GM12874 (cell line): ENCODE results near the gene KCNQ1.

Source experiments
- TF ChIP-seq, protein P1 (sequence below): IDR thresholded peaks from 2 replicates; pipeline ENCODE4 v1.5.1; 2011; ENCODE audit warnings: low read depth, mild to moderate bottlenecking, control low read depth, low read length, moderate library complexity; ENCODE audit not compliant: insufficient read depth

Gene KCNQ1

DNA sequence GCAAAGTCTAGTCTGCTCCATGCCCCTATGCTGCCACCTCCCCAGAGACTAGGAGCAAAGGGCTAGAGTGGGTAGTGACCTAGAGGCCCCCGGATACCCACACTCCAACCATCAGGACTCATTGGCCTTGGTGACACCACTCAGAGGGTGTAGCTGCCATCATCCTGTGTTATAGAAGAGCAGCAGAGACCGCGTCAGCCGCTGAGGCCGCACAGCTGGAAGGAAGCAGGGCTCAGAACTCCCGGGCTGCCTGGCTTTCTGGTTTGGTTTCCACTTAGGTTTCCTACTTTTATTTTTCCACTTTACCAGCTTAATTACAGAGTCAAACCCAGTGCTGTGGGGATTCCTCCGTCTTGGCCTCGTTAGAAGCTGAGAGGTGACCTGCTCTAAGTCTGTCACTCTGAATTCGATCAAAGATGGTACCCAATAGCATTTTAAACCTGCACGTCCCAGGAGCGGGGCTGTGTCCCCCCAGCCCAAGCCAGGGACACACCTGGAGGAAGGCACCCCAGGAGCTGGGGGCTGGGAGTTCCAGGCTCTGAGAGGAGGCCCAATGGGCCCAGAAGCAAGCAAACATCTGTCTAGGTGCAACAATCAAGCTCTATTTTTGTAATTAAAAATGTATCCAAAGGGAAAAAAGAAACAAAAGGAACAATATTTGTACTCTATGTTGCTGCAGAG lies 442.8 kb downstream of the KCNQ1 start:
- TF ChIP-seq, protein P1, sequence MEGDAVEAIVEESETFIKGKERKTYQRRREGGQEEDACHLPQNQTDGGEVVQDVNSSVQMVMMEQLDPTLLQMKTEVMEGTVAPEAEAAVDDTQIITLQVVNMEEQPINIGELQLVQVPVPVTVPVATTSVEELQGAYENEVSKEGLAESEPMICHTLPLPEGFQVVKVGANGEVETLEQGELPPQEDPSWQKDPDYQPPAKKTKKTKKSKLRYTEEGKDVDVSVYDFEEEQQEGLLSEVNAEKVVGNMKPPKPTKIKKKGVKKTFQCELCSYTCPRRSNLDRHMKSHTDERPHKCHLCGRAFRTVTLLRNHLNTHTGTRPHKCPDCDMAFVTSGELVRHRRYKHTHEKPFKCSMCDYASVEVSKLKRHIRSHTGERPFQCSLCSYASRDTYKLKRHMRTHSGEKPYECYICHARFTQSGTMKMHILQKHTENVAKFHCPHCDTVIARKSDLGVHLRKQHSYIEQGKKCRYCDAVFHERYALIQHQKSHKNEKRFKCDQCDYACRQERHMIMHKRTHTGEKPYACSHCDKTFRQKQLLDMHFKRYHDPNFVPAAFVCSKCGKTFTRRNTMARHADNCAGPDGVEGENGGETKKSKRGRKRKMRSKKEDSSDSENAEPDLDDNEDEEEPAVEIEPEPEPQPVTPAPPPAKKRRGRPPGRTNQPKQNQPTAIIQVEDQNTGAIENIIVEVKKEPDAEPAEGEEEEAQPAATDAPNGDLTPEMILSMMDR, result no peak

DNA sequence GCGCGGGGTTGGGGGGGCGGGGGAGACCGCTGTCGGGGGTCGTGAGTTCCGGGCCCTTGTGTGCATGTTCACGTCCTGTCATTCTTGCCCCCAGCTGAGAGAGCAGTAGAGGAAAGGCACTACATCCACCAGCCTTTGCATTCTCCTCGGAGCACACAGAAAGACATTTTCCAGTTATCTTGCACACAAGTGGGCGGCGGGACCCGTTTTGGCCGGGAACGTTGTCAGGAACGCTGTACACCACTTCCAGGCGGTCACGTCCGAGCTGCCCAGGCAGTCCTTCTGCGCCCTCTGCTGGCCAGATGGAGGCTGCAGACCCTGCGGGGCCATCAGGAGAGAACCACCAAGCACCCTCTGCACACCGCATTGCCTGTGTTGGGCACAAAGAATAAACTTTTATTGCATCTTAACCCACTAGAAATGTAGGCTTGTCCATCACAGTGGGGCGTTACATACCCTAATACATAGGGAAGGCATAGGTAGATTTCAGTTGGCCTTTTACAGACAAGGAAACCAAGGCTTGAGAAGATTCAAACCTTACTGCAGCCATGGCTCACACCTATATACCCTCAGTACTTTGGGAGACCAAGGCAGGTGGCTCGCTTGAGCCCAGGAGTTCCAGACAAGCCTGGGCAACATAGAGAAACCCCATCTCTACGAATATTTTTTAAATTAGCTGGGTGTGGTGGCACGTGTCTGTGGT lies 443.6 kb downstream of the KCNQ1 start:
- TF ChIP-seq, protein P1, result peak; percentile 99

DNA sequence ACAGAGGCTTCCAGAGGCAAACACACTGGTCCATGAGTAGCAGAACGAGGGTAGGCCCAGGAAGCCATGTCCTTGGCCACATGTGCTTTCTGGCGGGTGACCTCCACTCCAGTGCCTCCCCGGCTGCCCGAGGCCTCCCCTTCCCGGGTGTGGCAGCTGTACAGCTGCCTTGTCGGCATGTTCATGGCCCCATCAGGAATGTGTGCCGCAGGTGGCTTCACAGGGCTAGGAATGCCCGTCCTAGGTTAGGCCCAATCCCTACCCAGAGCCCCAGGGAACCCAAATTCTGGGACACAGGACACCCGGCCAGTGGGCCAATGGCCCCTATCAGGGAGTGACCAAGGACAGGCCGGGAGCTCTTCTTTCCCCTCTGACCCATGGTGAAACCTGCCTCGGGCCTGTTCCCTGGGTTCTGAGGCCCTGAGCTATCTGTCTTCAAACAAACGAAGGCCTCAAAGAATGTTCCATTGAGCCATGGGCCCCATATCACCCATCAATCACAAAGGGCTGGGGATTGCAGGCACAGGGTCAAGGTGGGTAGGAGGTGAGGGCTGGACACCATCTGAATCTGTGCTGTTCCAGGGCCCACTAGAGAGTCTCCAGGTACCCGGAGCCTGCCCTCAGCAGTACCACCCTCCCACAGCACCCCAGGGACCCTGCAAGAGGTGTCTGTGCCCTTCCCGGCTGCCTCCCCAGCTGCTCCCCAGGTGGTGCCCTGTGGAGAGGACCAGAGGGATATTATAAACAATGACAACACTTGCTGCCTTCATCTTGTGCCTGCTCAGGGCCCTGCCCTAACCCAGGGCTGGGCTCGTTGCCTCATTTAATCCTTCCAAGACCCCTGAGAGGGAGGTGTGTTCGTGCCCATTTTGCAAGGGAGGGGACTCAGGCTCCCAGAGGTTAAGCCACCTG lies 444.8 kb downstream of the KCNQ1 start:
- TF ChIP-seq, protein P1, result no peak

DNA sequence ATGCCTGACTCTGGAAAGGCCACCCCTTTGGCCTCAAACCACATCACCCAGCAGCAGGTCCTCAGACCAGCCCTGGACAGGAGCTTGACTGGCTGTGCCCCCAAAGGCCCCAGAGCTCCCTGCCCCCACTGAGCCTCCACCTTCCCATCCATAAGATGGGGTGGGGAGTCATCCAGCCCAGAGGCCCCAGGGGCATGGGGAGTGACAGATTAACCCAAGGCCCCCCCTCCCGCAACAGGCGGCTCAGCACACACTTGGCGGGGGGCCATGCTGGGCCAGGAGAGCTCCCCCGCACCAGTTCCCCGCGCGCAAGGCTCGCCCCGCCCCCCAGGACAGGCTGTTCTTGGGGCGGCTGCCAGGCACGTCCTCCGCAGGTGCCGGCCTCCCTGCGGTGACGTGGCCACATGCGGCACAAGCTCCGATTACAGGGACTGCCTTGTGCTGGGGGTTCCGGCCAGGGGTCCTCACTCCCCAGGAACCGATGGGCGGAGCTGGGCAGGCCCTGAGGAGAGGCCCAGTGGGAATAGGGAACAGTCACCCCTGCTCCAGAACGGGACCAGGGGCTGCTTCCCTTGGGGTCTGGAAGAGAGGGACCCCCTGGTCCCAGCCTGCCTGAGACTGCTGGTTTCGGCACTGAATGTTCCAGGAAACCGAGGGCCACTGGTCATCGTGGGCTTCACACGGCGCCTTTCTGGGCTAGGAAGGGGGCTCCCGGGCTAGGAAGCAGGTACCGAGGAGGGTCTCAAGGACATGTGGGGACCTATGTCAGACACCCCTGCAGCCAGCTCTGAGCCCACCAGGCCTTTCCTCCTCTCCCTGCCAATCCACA lies 445.9 kb downstream of the KCNQ1 start:
- TF ChIP-seq, protein P1, result no peak

DNA sequence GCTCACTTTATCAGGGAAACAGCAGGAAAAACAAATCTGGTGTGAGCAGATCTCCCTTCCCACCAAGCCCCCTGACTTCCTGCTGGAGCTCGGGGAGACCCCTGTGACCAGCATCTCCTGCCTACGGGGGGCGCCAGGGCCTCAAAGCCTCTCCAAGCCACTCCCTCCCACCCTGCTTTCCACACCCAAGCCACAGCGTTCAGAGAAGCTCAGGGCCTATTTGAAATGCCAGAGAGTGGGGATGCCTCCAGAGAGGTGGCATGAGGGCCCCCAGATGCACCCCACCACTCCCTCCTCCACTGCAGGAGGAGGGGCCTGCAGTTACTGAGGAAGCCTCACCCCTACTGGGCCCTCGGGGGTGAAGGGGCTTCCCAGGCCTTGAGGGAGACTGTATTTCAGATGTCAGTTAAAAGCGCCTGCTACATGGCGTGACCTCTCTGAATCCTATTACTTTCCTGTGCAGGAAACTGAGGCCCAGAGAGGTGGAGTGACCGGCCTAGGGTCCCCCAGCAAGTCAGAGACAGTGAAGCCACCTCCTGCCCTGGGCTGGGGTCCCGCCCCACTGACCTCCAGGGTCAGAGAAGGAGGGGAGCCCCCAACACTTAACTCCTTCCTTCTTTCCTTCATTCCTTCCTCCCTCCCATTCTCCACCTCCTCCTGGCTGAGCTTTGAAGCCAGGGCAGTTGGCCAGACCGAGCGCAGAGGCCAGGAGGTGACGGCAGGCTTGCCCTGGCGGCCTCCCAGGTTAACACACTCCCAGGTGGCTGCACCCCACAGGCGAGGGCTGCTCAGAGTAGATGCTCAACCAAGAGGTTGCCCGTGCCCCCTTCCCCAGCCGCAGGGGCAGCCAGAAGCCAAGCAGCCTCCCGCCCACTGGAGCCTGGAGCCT lies 446.8 kb downstream of the KCNQ1 start:
- TF ChIP-seq, protein P1, result no peak

DNA sequence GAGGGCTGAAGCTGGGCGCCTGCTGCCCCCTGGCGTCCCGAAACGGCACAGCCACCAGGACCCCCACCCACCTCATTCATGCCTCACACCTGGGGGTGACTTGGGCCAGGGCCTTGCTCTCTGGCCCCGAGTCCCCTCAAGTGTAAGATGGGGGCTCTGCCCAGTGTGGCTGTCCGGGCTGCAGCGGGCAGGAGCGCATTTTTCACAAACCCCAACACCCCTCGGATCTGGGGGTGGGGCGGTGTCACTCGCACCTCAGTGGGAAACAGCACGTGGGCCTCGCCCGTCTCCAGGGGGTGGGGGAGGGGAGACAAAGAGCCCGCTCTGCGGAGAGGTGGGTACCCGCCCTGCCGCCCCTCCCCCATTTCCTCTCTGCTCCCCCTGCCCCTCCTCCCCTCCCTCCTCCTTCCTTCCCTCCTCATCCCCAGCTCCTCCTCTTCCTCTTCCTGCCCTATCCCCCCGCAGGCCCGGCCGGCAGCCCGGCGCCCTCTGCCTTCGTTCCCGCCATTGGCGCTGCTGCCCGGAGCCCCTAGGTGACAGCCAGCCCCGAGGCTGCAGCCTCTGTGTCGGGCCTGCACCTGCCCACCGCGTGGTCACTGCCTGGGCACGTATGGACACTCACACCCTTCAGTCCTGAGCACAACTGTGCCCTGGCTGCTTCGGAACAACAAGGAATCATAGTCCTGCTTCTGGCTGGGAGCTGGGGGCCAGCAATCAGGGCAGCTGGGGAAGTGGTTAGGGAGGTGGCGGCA lies 447.6 kb downstream of the KCNQ1 start:
- TF ChIP-seq, protein P1, result peak; percentile 97
